GM12875 (cell line): ENCODE data around the gene SCML1.

Source experiments
- H3K4me3 ChIP-seq: one replicate; pipeline ENCODE4 v1.5.1; 2011; ENCODE audit warnings: low read depth, low read length, control low read depth
- TF ChIP-seq, protein P1 (sequence below): IDR thresholded peaks from 2 replicates; pipeline ENCODE4 v1.5.1; 2011; ENCODE audit warnings: low read depth, mild to moderate bottlenecking, control low read depth, inconsistent platforms, low read length, moderate library complexity, borderline replicate concordance; ENCODE audit not compliant: insufficient read depth

SCML1 gene, protein sequence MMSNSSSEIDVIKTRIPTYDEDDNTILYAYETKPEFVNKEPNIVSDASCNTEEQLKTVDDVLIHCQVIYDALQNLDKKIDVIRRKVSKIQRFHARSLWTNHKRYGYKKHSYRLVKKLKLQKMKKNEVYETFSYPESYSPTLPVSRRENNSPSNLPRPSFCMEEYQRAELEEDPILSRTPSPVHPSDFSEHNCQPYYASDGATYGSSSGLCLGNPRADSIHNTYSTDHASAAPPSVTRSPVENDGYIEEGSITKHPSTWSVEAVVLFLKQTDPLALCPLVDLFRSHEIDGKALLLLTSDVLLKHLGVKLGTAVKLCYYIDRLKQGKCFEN

DNA sequence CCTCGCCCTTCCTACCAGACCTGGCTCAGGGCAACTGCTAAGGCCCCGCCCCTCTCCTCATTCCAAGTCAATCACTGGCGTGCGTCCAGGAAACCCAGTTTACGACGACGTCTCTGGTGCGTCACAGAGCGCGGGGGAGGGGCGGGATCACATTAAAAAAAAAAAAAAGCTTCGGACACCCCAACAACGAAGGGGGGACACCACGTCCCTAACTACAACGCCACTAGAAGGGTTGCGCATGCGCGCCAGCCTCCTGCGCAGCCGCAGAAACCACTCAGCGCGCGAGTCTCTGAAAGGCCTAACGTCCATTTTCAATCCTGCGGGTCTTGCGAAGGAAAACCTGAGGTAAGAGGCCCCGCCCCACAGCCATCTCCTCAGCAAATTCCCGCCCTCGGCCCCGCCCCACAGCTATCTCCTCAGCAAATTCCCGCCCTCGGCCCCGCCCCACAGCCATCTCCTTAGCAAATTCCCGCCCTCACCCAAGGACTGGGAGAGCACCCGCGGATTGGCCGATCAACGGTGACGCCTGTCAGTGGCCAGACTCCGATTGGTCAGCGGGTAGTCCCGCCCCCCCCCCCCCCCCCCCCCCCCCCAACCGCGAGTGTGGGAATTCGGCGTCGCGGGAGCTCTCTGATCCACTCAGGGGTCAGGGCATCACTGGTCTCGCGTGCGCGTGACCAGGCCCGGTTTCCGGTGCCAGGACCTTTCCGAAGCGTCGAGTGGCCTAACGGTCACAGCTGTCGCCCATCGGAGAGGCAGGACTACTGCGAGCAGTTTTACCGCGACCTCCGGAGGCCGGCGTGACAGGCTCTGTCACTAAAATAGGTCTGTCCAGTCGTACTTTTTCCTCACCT lies at the start of gene SCML1:
TSS of gene SCML1 (plus strand) at position 638 of the 854 bp plus-strand sequence. CDS start 6,694 bp downstream, outside the sequence.
- H3K4me3 ChIP-seq, result peak within 1 kb of the TSS; percentile 10
- TF ChIP-seq, protein P1, sequence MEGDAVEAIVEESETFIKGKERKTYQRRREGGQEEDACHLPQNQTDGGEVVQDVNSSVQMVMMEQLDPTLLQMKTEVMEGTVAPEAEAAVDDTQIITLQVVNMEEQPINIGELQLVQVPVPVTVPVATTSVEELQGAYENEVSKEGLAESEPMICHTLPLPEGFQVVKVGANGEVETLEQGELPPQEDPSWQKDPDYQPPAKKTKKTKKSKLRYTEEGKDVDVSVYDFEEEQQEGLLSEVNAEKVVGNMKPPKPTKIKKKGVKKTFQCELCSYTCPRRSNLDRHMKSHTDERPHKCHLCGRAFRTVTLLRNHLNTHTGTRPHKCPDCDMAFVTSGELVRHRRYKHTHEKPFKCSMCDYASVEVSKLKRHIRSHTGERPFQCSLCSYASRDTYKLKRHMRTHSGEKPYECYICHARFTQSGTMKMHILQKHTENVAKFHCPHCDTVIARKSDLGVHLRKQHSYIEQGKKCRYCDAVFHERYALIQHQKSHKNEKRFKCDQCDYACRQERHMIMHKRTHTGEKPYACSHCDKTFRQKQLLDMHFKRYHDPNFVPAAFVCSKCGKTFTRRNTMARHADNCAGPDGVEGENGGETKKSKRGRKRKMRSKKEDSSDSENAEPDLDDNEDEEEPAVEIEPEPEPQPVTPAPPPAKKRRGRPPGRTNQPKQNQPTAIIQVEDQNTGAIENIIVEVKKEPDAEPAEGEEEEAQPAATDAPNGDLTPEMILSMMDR, result no peak

DNA sequence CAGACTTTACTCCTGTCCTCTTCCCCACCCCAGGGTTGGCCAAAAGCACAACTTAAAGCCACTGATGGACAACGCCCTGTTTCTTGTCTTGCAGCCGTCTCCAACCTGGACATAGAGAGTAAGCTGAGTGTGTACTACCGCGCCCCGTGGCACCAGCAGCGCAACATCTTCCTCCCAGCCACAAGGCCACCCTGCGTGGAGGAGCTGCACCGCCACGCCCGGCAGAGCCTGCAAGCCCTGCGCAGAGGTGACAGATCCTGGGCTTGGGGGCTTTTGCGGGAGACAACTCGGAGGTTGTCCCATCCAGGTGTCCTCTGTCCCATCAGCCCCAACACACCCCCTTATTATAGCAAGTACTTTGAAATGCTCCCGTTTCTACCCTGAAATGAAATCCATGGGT lies 49.6 kb upstream of the SCML1 start:
- TF ChIP-seq, protein P1, result no peak
- H3K4me3 ChIP-seq, result no peak overlapping the region

DNA sequence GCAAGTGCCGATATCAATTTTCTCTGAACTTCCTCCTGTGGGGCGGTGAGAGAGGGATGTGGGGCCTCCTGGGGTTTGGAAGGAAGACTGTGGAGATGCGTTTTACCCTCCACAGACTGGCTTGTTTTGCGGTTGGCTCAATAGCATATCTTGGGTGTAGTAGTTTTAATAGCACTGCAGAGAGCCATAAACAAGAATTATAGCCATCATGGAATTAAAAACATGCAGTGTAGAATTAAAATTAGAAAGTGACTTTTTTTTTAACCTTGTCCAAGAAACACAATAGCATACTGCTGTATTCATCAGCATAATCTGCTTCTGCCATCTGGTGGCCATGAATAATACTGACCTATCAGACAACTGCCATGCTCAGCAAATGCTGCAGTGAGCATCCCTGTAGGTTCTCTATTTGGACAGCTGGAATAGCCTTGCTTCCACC lies 47.3 kb upstream of the SCML1 start:
- no peak overlapping the region for H3K4me3 ChIP-seq
- TF ChIP-seq, protein P1, result peak; percentile 52; the same call in 1 of the 2 replicates

DNA sequence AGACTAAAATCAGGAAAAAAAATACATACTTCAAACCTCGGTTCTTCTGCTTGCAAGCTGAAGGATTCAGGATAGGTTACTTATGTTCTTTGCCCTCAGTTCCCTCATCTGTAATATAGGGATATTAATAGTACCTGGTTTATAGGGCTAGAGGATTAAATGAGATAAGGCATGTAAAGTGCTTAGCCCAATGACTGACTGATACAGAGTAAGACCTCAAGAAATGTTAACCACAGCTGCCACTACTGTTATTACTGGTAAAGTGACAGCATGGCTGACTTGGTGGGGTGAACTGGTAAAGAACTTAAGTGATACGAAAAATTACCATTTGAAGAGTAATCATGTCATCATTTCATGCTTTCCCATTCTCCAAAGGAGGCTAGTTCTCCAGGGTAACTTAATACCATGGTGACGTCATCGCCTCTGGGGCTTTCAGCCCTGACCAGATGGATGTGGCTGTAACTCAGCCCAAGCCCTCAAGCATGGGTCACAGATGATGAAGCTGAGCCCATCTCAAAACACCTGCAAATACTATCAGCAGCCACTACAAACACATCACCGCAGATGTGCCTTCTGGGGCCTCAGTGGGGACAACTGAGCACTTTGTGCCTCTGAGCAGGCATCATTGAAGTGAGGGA lies 44.5 kb upstream of the SCML1 start:
- no peak overlapping the region for H3K4me3 ChIP-seq
- TF ChIP-seq, protein P1, result no peak

DNA sequence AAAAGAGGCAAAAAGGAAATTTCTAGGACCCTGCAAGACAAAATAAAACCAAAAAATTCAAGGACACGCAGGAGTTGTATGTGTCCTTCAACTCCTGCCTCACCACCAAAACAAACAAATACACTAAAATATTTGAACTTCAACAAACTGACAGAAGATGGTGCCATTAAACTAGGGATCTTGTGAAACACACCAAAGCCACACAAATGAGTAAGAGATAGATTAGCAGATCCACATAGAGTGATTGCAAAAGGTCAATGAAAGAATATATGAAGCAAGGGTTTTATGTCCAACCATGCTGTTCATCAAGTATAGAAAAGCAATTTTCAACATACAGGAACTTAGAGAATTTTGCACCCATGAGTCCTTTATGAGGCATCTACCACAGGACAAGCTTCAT lies 40.1 kb upstream of the SCML1 start:
- TF ChIP-seq, protein P1, result no peak
- H3K4me3 ChIP-seq, result no peak overlapping the region

DNA sequence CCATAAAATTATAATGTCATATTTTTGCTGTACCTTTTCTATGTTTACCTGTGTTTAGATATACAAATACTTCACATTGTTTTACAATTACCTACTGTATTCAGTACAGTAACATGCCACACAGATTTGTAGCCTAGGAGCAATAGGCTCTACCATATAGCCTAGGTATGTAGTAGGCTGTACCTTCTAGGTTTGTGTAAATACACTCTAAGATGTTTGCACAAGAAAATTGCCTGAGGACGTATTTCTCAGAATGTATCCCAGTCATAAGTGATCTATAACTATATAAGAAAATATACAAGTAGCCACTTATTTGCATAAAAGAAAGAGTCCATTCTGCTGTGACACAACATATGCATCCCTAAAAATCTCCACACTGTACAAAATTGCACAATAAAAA lies 36.3 kb upstream of the SCML1 start:
- TF ChIP-seq, protein P1, result no peak
- H3K4me3 ChIP-seq, result no peak overlapping the region

DNA sequence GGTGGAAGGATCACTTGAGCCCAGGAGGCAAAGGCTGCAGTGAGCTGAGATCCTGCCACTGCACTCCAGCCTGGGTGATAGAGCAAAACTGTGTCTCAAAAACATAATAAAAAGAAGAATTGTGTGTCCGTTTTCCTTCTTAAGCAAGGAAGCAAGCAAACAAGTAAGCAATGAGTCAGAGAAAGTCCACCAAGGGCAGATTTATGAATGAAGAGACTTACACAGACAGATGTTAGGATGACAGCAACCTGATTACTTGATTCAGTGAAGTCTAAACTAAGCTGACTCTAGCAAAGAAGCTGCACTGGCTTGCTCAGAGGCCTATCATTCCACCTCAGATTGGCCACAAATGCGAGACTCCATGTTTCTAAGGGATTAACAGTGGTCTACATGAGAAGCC lies 34.1 kb upstream of the SCML1 start:
- no peak overlapping the region for H3K4me3 ChIP-seq
- TF ChIP-seq, protein P1, result no peak
